Measurements from ENCODE around the gene RRM2. TPM values are rescaled to one million over a fixed set of nuclear protein-coding genes. Genes with fewer than 3 reads are reported as not detected.
"Not testable (repeated sequence)": the region's sequence is repeated elsewhere in the genome, so short reads cannot be mapped to it uniquely, and the experiment has no call there.

The RRM2 gene
- total and polyA plus RNA-seq, 4 donors = 16.6 to 42.4 (median 29.6) TPM

GRCh38 chr2:10087360-10087759 is 35.2 kb upstream of the RRM2 start:
- 34% methylated on average over 5 of the region's 8 CpGs for WGBS (ENCODE audit: insufficient coverage)
- peak in 1 of 6 donors; percentile 36 for DNase-seq (ENCODE audit: low read depth in 4 of 6, low spot score in 6 of 6)

DNA sequence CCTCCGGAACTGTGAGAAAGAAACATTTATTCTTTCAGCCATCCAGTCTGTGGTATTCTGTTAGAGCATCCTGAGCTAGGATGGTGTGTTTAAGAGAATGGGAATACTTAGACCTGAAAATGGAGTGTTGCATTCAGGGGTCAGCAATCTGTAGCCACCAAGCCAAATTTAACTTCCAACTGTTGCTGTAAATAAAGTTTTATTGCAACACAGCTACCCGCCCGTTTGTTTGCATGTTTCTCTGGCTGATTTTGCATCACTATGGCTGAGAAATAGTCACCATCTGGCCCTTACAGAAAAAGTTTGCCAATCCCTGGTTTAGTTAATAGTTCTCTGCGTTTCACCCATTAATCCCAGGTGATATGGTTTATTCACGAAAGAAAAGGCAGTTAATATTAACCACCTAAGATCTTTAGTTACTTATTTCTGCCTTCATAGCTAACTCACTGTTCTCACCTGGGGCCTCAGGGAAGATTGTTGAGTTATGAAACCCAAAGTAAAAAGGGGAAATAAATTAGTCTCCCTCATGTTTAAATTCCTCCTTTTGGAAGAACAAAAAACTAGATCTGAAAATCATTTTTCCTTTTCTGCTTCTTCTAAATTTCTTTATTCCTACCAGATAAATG is 32.9 kb upstream of the RRM2 start:
- Histone ChIP-seq H3K9me3 (ENCODE audit: control insufficient read depth, insufficient read depth, low read length) (no peaks in the 10 kb centered on the region), H3K4me1 (ENCODE audit: control insufficient read depth, insufficient read depth, low read length) (peaks cover 23% of the 10 kb centered on the region), H3K27ac (ENCODE audit: low read depth, low read length) (no peak overlapping the region), H3K27me3 (ENCODE audit: control insufficient read depth, insufficient read depth, low read length) (peaks cover 30% of the 10 kb centered on the region), H3K36me3 (ENCODE audit: control insufficient read depth, insufficient read depth, low read length) (no peaks in the 10 kb centered on the region), H3K4me3 (ENCODE audit: low read depth, low read length) (no peak overlapping the region)
- DNase-seq (ENCODE audit: low read depth in 4 of 6, low spot score in 6 of 6) = no peak
- no CpG with 5 or more reads among the region's 5 CpGs for whole genome bisulfite sequencing (ENCODE audit: insufficient coverage)

More at GRCh38 chr2:10087360-10087759, 35.2 kb upstream of the RRM2 start:
- Histone ChIP-seq H3K4me3 (ENCODE audit: low read depth, low read length) (no peak overlapping the region), H3K9me3 (ENCODE audit: control insufficient read depth, insufficient read depth, low read length) (no peaks in the 10 kb centered on the region), H3K36me3 (ENCODE audit: control insufficient read depth, insufficient read depth, low read length) (no peaks in the 10 kb centered on the region), H3K4me1 (ENCODE audit: control insufficient read depth, insufficient read depth, low read length) (peaks cover 10% of the 10 kb centered on the region), H3K27me3 (ENCODE audit: control insufficient read depth, insufficient read depth, low read length) (peaks cover 49% of the 10 kb centered on the region), H3K27ac (ENCODE audit: low read depth, low read length) (no peak overlapping the region)

- H3K4me3 ChIP-seq (ENCODE audit: low read depth, low read length) = no peak overlapping the region
Measured at GRCh38 chr2:10091182-10091888, 31.2 kb upstream of the RRM2 start.

GRCh38 chr2:10091889-10092244 is 30.7 kb upstream of the RRM2 start:
- H3K27me3 ChIP-seq (ENCODE audit: control insufficient read depth, insufficient read depth, low read length) = peaks cover 23% of the 10 kb centered on the region
- WGBS (ENCODE audit: insufficient coverage) = no CpG with 5 or more reads among the region's 2 CpGs

More at GRCh38 chr2:10091182-10091888, 31.2 kb upstream of the RRM2 start:
- 25% methylated on average over 50 of the region's 52 CpGs for WGBS (ENCODE audit: insufficient coverage)
- H3K27me3 ChIP-seq (ENCODE audit: control insufficient read depth, insufficient read depth, low read length) = peaks cover 23% of the 10 kb centered on the region
- no peaks in the 10 kb centered on the region for H3K9me3 ChIP-seq (ENCODE audit: control insufficient read depth, insufficient read depth, low read length)
- no peak overlapping the region for H3K27ac ChIP-seq (ENCODE audit: low read depth, low read length)
- H3K36me3 ChIP-seq (ENCODE audit: control insufficient read depth, insufficient read depth, low read length) = no peaks in the 10 kb centered on the region
- H3K4me1 ChIP-seq (ENCODE audit: control insufficient read depth, insufficient read depth, low read length) = peaks cover 30% of the 10 kb centered on the region
- DNase-seq (ENCODE audit: low read depth in 4 of 6, low spot score in 6 of 6) = no peak

DNA sequence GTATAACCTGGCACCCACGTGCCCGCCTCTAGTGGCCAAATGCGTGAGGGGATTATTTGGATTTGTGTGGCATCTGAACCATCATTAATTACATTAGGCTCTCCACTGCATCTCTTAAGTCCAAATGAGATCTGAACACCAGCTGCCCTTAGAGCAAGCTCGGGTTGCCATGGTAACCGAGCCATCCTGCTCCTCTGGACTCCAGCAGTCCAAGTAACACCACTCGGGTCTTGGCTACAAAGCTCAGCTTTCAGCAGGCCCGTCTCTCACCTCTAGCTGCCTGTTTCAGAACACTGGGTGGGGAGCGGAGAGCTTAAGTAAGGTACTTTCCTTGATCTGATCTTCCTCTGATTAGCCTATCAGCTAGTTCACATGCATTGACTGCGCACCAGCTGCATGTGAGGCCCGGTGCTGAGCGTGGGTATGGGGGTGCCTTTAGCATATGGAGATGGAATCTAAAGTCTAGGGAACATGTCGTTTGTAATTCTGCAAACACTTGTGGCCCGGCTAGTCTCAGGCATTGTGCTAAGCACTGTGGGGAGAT is 28.2 kb upstream of the RRM2 start:
- 38% methylated on average over 7 of the region's 13 CpGs for WGBS (ENCODE audit: insufficient coverage)
- Histone ChIP-seq H3K4me3 (ENCODE audit: low read depth, low read length) (no peak overlapping the region), H3K9me3 (ENCODE audit: control insufficient read depth, insufficient read depth, low read length) (no peaks in the 10 kb centered on the region), H3K27me3 (ENCODE audit: control insufficient read depth, insufficient read depth, low read length) (peaks cover 23% of the 10 kb centered on the region), H3K36me3 (ENCODE audit: control insufficient read depth, insufficient read depth, low read length) (no peaks in the 10 kb centered on the region), H3K4me1 (ENCODE audit: control insufficient read depth, insufficient read depth, low read length) (peaks cover 35% of the 10 kb centered on the region), H3K27ac (ENCODE audit: low read depth, low read length) (no peak overlapping the region)
- DNase-seq (ENCODE audit: low read depth in 4 of 6, low spot score in 6 of 6) = peak in 4 of 6 donors; percentile 62 to 94 (median 72)

More at GRCh38 chr2:10091889-10092244, 30.7 kb upstream of the RRM2 start:
- H3K4me1 ChIP-seq (ENCODE audit: control insufficient read depth, insufficient read depth, low read length) = peaks cover 33% of the 10 kb centered on the region
- not testable (repeated sequence) for H3K36me3 ChIP-seq (ENCODE audit: control insufficient read depth, insufficient read depth, low read length); DNase-seq (ENCODE audit: low read depth in 4 of 6, low spot score in 6 of 6); H3K4me3 ChIP-seq (ENCODE audit: low read depth, low read length); H3K27ac ChIP-seq (ENCODE audit: low read depth, low read length); H3K9me3 ChIP-seq (ENCODE audit: control insufficient read depth, insufficient read depth, low read length)

GRCh38 chr2:10095175-10095574 is 27.4 kb upstream of the RRM2 start:
- H3K27me3 ChIP-seq (ENCODE audit: control insufficient read depth, insufficient read depth, low read length) = peaks cover 18% of the 10 kb centered on the region
- H3K9me3 ChIP-seq (ENCODE audit: control insufficient read depth, insufficient read depth, low read length) = no peaks in the 10 kb centered on the region
- peaks cover 35% of the 10 kb centered on the region for H3K4me1 ChIP-seq (ENCODE audit: control insufficient read depth, insufficient read depth, low read length)
- H3K27ac ChIP-seq (ENCODE audit: low read depth, low read length) = no peak overlapping the region
- no peak overlapping the region for H3K4me3 ChIP-seq (ENCODE audit: low read depth, low read length)
- no peaks in the 10 kb centered on the region for H3K36me3 ChIP-seq (ENCODE audit: control insufficient read depth, insufficient read depth, low read length)
- DNase-seq (ENCODE audit: low read depth in 4 of 6, low spot score in 6 of 6) = no peak
- 60% methylated on average over 9 of the region's 9 CpGs for WGBS (ENCODE audit: insufficient coverage)

- whole genome bisulfite sequencing (ENCODE audit: insufficient coverage) = 91% methylated on average over 10 of the region's 10 CpGs
- Histone ChIP-seq H3K9me3 (ENCODE audit: control insufficient read depth, insufficient read depth, low read length) (no peaks in the 10 kb centered on the region), H3K4me3 (ENCODE audit: low read depth, low read length) (no peak overlapping the region), H3K36me3 (ENCODE audit: control insufficient read depth, insufficient read depth, low read length) (no peaks in the 10 kb centered on the region), H3K4me1 (ENCODE audit: control insufficient read depth, insufficient read depth, low read length) (peaks cover 29% of the 10 kb centered on the region), H3K27ac (ENCODE audit: low read depth, low read length) (no peak overlapping the region), H3K27me3 (ENCODE audit: control insufficient read depth, insufficient read depth, low read length) (peaks cover 6% of the 10 kb centered on the region)
- no peak for DNase-seq (ENCODE audit: low read depth in 4 of 6, low spot score in 6 of 6)
Measured at GRCh38 chr2:10096641-10097040, 25.9 kb upstream of the RRM2 start.

DNA sequence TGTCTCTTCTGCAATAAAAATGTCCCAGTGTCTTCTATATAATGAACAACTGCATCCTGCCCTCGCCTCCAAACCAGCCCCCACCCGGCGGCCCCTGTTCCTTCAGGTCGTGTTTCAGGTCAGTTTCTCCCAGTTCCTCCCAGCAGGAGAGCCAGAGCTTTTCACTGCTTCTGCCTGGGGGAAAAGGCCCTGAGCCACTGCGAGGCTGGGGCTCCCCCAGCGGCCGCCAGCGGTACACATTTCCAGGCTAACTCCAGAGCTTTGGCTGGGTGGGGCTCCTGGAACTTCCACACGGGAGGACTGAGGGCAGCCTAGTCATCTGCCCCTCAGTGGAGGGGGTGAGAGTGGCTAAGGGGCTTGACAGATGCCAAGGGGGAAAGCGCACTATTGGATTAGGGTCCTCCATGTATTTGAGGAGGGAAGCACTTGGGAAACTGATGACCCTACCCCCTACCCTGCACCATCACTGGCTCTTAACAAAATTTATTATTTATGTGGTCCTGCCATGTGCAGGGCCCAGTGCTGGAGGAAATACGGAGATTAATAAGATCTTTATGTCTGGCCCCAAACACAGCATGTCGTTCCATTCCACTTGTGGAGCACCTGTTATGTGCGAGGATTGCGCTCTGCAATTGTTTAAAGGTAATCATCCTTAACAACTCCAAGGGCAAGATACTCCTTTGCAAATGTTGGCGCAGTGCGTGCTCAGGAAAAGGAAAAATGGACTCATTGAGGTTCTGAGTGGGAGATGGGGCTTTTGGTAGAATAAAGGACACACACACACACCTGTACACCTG is 25.0 kb upstream of the RRM2 start:
- 10% methylated on average over 10 of the region's 16 CpGs for WGBS (ENCODE audit: insufficient coverage)
- DNase-seq (ENCODE audit: low read depth in 4 of 6, low spot score in 6 of 6) = peak in 2 of 6 donors; percentile 71 to 75
- H3K9me3 ChIP-seq (ENCODE audit: control insufficient read depth, insufficient read depth, low read length) = no peaks in the 10 kb centered on the region
- no peak overlapping the region for H3K27ac ChIP-seq (ENCODE audit: low read depth, low read length)
- no peak overlapping the region for H3K4me3 ChIP-seq (ENCODE audit: low read depth, low read length)
- H3K36me3 ChIP-seq (ENCODE audit: control insufficient read depth, insufficient read depth, low read length) = no peaks in the 10 kb centered on the region
- H3K4me1 ChIP-seq (ENCODE audit: control insufficient read depth, insufficient read depth, low read length) = peaks cover 28% of the 10 kb centered on the region
- H3K27me3 ChIP-seq (ENCODE audit: control insufficient read depth, insufficient read depth, low read length) = no peaks in the 10 kb centered on the region

DNA sequence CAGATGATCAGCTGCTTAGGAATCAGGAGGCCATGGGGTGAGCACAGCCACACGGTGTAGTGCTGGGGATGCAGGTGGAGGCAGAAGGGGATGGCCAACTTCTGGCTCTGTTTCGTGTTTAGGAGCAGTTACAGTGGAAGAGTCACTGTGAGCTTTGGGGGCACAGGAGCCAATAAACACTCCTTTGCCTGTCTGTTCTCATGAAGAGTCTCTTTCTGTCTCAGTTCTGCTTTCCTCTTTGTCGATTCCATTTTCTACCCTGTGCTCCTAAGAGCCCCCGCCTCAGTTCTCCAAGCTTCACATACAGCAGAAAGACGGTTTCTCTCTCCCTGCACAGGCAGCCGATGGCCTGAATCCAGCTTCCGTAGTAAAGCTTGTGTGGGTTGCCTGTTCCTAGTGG is 21.0 kb upstream of the RRM2 start:
- no peaks in the 10 kb centered on the region for H3K36me3 ChIP-seq (ENCODE audit: control insufficient read depth, insufficient read depth, low read length)
- no peak overlapping the region for H3K27ac ChIP-seq (ENCODE audit: low read depth, low read length)
- H3K9me3 ChIP-seq (ENCODE audit: control insufficient read depth, insufficient read depth, low read length) = peaks cover 2% of the 10 kb centered on the region
- 44% methylated on average over 3 of the region's 7 CpGs for WGBS (ENCODE audit: insufficient coverage)
- no peak for DNase-seq (ENCODE audit: low read depth in 4 of 6, low spot score in 6 of 6)
- peaks cover 8% of the 10 kb centered on the region for H3K4me1 ChIP-seq (ENCODE audit: control insufficient read depth, insufficient read depth, low read length)
- no peak overlapping the region for H3K4me3 ChIP-seq (ENCODE audit: low read depth, low read length)
- H3K27me3 ChIP-seq (ENCODE audit: control insufficient read depth, insufficient read depth, low read length) = no peaks in the 10 kb centered on the region

Data from spinal cord (tissue), 10 donors.